Type B pancreatic cell (in vitro differentiated cells): ENCODE measurements around the gene CALCA. TPM values are rescaled to one million over a fixed set of nuclear protein-coding genes. Genes with fewer than 3 reads are reported as not detected.
"Not testable (repeated sequence)": the region's sequence is repeated elsewhere in the genome, so short reads cannot be mapped to it uniquely, and the experiment has no call there.

Experiments
- DNase-seq: peaks from one replicate; pipeline ENCODE4 v3.0.0; 2021; ENCODE audit warnings: mixed read lengths; ENCODE audit not compliant: unreplicated experiment; ENCODE audit errors: extremely low spot score
- H3K27ac Mint-ChIP-seq: 2 replicates; pipeline ENCODE4 v1.8.0; 2021; ENCODE audit warnings: mild to moderate bottlenecking, mixed read lengths
- H3K27me3 Mint-ChIP-seq: 2 replicates; pipeline ENCODE4 v1.8.0; 2021; ENCODE audit warnings: mixed read lengths
- H3K36me3 Mint-ChIP-seq: 2 replicates; pipeline ENCODE4 v1.8.0; 2021; ENCODE audit warnings: mixed read lengths
- H3K4me1 Mint-ChIP-seq: one replicate; pipeline ENCODE4 v1.8.0; 2021; ENCODE audit warnings: mixed read lengths; ENCODE audit not compliant: unreplicated experiment
- H3K4me3 Mint-ChIP-seq: 2 replicates; pipeline ENCODE4 v1.8.0; 2021; ENCODE audit warnings: mild to moderate bottlenecking, mixed read lengths
- H3K9me3 Mint-ChIP-seq: 2 replicates; pipeline ENCODE4 v1.8.0; 2021; ENCODE audit warnings: mixed read lengths
- CTCF ChIP-seq: fragments of 200-600 bp; sonication (generic); conservative IDR thresholded peaks from 2 replicates; pipeline ENCODE4 v1.5.0; 2021; ENCODE audit warnings: antibody characterized with exemption, mild to moderate bottlenecking
- long read RNA-seq: library from polyadenylated mRNA; unstranded; transcript quantifications from one replicate; pipeline ENCODE4 v2.0.0, GENCODE V29; 2020
- total RNA-seq: library from RNA; stranded (reverse); gene quantifications from 2 replicates; pipeline ENCODE4 v1.2.1, GENCODE V29; 2021; ENCODE audit warnings: low replicate concordance

The CALCA gene
- 0.86 and 1.2 TPM in 2 replicates for total RNA-seq
- long read RNA-seq: 0 reads

- Mint-ChIP-seq H3K9me3 (no peaks in the 10 kb centered on the region), H3K36me3 (no peaks in the 10 kb centered on the region), H3K4me1 (peaks cover 16% of the 10 kb centered on the region), H3K27me3 (peaks cover 95% of the 10 kb centered on the region), H3K4me3 (peak within 1 kb of the TSS; percentile 84), H3K27ac (no peak within 1 kb of the TSS)
- TF ChIP-seq CTCF: no peak
- DNase-seq: no peak
Observed at GRCh38 chr11:14971865-14972580, at the start of gene CALCA. Gene CALCA (minus strand): TSS chr11:14972351. CDS start chr11:14971192, 1,159 bp downstream.

- Mint-ChIP-seq H3K9me3 (peaks cover 13% of the 10 kb centered on the region), H3K27me3 (no peaks in the 10 kb centered on the region), H3K4me3 (no peak overlapping the region), H3K36me3 (no peaks in the 10 kb centered on the region), H3K27ac (no peak overlapping the region), H3K4me1 (peaks cover 13% of the 10 kb centered on the region)
- DNase-seq: no peak
- no peak for TF ChIP-seq CTCF
Observed at GRCh38 chr11:15016200-15016599, 44.0 kb upstream of the CALCA start.

- Mint-ChIP-seq H3K9me3 (peaks cover 3% of the 10 kb centered on the region), H3K27ac (no peak overlapping the region)
Observed at GRCh38 chr11:15011776-15012345, 39.7 kb upstream of the CALCA start.

GRCh38 chr11:15010865-15011264 lies 38.7 kb upstream of the CALCA start:
- no peak for DNase-seq
- Mint-ChIP-seq H3K36me3 (no peaks in the 10 kb centered on the region), H3K27ac (no peak overlapping the region), H3K4me1 (peaks cover 19% of the 10 kb centered on the region), H3K4me3 (no peak overlapping the region), H3K9me3 (no peaks in the 10 kb centered on the region), H3K27me3 (peaks cover 9% of the 10 kb centered on the region)
- no peak for TF ChIP-seq CTCF

More at GRCh38 chr11:15011776-15012345, 39.7 kb upstream of the CALCA start:
- no peak for DNase-seq
- no peak overlapping the region for H3K4me3 Mint-ChIP-seq
- no peak for TF ChIP-seq CTCF
- no peaks in the 10 kb centered on the region for H3K36me3 Mint-ChIP-seq
- H3K27me3 Mint-ChIP-seq: peaks cover 9% of the 10 kb centered on the region
- H3K4me1 Mint-ChIP-seq: peaks cover 19% of the 10 kb centered on the region

- peak; percentile 72 for TF ChIP-seq CTCF
- DNase-seq: no peak
- Mint-ChIP-seq H3K36me3 (no peaks in the 10 kb centered on the region), H3K9me3 (no peaks in the 10 kb centered on the region), H3K4me3 (no peak overlapping the region), H3K27ac (no peak overlapping the region), H3K4me1 (peaks cover 6% of the 10 kb centered on the region), H3K27me3 (peaks cover 16% of the 10 kb centered on the region)
Observed at GRCh38 chr11:15006139-15006759, 34.1 kb upstream of the CALCA start.

- not testable (repeated sequence) for H3K4me3 Mint-ChIP-seq
Observed at GRCh38 chr11:14988133-14988532, 16.0 kb upstream of the CALCA start.

More at GRCh38 chr11:14988133-14988532, 16.0 kb upstream of the CALCA start:
- not testable (repeated sequence) for H3K27ac Mint-ChIP-seq, H3K4me1 Mint-ChIP-seq, DNase-seq, H3K36me3 Mint-ChIP-seq, H3K9me3 Mint-ChIP-seq
- peaks cover 27% of the 10 kb centered on the region for H3K27me3 Mint-ChIP-seq
